ENCODE data around the gene SMIM45.

SMIM45 gene

DNA sequence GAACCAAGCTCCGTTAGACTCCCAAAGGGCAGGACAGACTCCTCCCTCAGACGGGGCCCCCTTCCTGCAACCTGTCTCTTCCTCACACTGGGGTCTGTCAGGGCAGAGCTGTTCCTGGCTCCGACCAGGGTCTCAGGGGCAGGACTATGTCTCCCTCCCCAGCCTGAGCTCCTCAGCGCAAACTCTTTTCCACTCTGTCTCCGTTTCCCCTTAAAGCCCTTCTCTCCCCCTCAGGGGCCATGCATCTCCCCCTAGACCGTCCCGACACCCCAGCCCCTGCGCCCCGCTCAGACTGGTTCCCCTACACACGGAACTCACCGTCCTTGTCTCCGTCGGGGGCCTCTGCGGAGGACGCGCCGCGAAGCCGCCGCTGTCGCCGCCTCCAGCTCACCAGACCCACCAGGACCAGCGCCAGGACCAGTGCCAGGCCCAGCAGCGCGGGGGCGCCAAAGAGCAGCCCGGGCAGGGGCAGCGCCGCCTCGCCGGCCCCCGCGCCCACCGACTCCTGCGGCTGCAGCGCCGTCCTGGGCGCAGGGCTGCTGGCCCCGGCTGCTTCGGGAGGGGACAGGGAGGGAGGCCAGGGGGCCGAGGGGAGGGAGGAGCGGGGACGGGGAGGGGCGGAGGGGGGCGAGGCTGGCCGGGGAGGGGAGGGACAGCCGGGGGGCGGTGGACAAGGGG, 26.0 kb upstream of the SMIM45 start:
- peaks cover 0 to 24% (median 1%) of the 10 kb centered on the region in 4 donors for H3K27me3 ChIP-seq
- H3K36me3 ChIP-seq: no peaks in the 10 kb centered on the region
- H3K4me1 ChIP-seq: peaks cover 4 to 16% (median 12%) of the 10 kb centered on the region in 3 donors
- H3K4me3 ChIP-seq: peak overlapping the region; percentile 40 to 75 (median 54)
- WGBS, 2 donors: 11 to 35% methylated on average over 6 to 11 of the region's 48 CpGs
- intact Hi-C loops (cut with DNase I): no loop called here
- no peaks in the 10 kb centered on the region for H3K9me3 ChIP-seq
- TF ChIP-seq POLR2A (IDR thresholded peaks at IDR 0.05): peak in 1 of 4 donors; percentile 22
- TF ChIP-seq, protein P1, sequence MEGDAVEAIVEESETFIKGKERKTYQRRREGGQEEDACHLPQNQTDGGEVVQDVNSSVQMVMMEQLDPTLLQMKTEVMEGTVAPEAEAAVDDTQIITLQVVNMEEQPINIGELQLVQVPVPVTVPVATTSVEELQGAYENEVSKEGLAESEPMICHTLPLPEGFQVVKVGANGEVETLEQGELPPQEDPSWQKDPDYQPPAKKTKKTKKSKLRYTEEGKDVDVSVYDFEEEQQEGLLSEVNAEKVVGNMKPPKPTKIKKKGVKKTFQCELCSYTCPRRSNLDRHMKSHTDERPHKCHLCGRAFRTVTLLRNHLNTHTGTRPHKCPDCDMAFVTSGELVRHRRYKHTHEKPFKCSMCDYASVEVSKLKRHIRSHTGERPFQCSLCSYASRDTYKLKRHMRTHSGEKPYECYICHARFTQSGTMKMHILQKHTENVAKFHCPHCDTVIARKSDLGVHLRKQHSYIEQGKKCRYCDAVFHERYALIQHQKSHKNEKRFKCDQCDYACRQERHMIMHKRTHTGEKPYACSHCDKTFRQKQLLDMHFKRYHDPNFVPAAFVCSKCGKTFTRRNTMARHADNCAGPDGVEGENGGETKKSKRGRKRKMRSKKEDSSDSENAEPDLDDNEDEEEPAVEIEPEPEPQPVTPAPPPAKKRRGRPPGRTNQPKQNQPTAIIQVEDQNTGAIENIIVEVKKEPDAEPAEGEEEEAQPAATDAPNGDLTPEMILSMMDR (IDR thresholded peaks at IDR 0.05): peak; percentile 59 to 88 (median 77)
- peak overlapping the region in 3 of 4 donors; percentile 46 to 60 (median 57) for H3K27ac ChIP-seq
- DNase-seq: no peak

DNA sequence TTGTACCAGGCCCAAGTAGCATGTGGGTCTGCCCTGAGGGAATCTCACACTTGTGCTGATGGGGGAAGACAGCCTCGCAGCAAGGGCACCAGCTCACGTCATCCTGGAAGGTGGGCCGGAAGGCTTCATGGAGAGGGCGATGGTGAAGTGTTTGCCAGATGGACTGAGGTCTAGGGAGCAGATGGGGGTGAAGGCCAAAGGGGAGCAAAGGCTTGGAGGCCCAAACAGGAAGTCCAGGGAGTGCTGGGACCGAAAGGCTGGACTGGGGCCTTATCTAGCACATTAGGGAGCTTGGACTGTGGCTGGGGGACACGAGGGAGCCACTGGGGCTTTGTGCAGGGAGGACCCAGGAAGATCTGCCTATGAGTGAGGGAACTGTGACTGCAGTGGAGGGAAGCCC, 24.1 kb upstream of the SMIM45 start:
- peaks cover 0 to 24% (median 1%) of the 10 kb centered on the region in 4 donors for H3K27me3 ChIP-seq
- 67% methylated on average over 3 to 4 of the region's 6 CpGs for WGBS, 2 donors
- no peaks in the 10 kb centered on the region for H3K36me3 ChIP-seq
- peaks cover 4 to 16% (median 12%) of the 10 kb centered on the region in 3 donors for H3K4me1 ChIP-seq
- intact Hi-C loops (cut with DNase I): no loop called here
- no peak for DNase-seq
- H3K27ac ChIP-seq: no peak overlapping the region
- no peaks in the 10 kb centered on the region for H3K9me3 ChIP-seq
- no peak overlapping the region for H3K4me3 ChIP-seq
- no peak for TF ChIP-seq POLR2A (IDR thresholded peaks at IDR 0.05)
- TF ChIP-seq, protein P1 (IDR thresholded peaks at IDR 0.05): no peak

DNA sequence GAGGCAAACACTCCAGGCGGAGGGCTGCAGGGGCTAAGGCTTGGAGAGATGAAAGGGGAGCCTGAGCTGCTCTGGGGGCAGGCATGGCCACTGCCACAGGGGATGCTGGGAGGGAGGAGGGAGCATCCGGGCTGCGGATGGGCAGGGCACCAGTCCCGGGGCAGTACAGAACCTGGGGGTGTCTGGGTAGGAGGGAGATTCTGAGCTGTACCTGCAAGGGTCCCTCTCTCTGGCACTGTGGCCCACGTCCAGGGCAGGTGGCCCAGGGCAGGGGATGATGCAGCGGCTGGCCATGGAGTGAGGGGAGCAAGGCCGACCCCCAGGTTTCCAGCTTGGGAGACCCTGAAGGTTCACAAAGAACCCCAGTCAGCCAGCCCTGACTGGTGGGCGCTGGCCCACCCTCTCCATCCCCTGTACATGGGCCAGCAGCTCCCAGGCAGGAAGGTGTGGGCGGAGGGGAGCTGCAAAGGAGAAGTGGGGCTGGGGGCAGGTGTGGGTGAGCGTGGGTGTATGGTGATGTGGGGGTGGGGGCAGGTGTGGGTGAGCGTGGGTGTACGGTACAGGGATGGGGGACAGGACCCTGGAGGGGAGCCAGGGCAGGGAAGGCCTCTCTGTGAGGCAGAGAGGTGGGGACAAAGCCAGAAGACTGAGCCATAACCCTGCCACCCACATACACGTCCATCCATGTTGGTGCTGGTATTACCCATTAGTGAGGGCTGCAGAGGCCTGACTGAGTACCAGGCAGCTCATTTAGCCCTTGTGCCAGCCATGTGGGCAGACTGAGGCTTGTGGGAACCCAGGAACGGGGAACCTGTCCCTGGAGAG, 23.1 kb upstream of the SMIM45 start:
- H3K9me3 ChIP-seq: no peaks in the 10 kb centered on the region
- H3K27me3 ChIP-seq: peaks cover 0 to 24% (median 1%) of the 10 kb centered on the region in 4 donors
- TF ChIP-seq POLR2A (IDR thresholded peaks at IDR 0.05): no peak
- TF ChIP-seq, protein P1 (IDR thresholded peaks at IDR 0.05): no peak
- H3K36me3 ChIP-seq: no peaks in the 10 kb centered on the region
- WGBS, 2 donors: 46 to 67% methylated on average over 10 to 12 of the region's 14 CpGs
- no peak for DNase-seq
- intact Hi-C loops (cut with DNase I): no loop called here
- peaks cover 4 to 16% (median 12%) of the 10 kb centered on the region in 3 donors for H3K4me1 ChIP-seq
- H3K27ac ChIP-seq: no peak overlapping the region
- H3K4me3 ChIP-seq: no peak overlapping the region

- peaks cover 0 to 24% (median 1%) of the 10 kb centered on the region in 4 donors for H3K27me3 ChIP-seq
- TF ChIP-seq, protein P1 (IDR thresholded peaks at IDR 0.05): no peak
- TF ChIP-seq POLR2A (IDR thresholded peaks at IDR 0.05): no peak
- no peaks in the 10 kb centered on the region for H3K9me3 ChIP-seq
- WGBS, 2 donors: 73 to 77% methylated on average over 2 to 7 of the region's 8 CpGs
- intact Hi-C loops (cut with DNase I): no loop called here
- H3K27ac ChIP-seq: no peak overlapping the region
- H3K4me1 ChIP-seq: peaks cover 4 to 16% (median 12%) of the 10 kb centered on the region in 3 donors
- no peak overlapping the region for H3K4me3 ChIP-seq
- no peak for DNase-seq
- H3K36me3 ChIP-seq: no peaks in the 10 kb centered on the region
These were observed 22.5 kb upstream of the SMIM45 start for GRCh38 chr22:41929418-41929810.

Measured in esophagus squamous epithelium (tissue), 5 donors.